BE2C (cell line): ENCODE results near the gene DLG2.

ENCODE experiments used
- DNase-seq: peaks from one replicate; pipeline ENCODE4 v3.0.0-alpha.2; 2020
- H3K27me3 ChIP-seq: fragments of 250-450 bp; sonication (Bioruptor Pico); 2 replicates; pipeline ENCODE4 v1.5.1; 2020; ENCODE audit warnings: mild to moderate bottlenecking
- H3K36me3 ChIP-seq: fragments of 250-450 bp; sonication (Bioruptor Pico); 2 replicates; pipeline ENCODE4 v1.5.1; 2020; ENCODE audit warnings: mild to moderate bottlenecking
- H3K4me1 ChIP-seq: fragments of 250-450 bp; sonication (Bioruptor Pico); 2 replicates; pipeline ENCODE4 v1.5.1; 2020
- H3K4me3 ChIP-seq: 2 replicates; pipeline ENCODE4 v1.5.1; 2011; ENCODE audit warnings: low read depth, low read length
- H3K9me3 ChIP-seq: fragments of 250-450 bp; sonication (Bioruptor Pico); 2 replicates; pipeline ENCODE4 v1.5.1; 2020
- CTCF ChIP-seq: IDR thresholded peaks from 2 replicates; pipeline ENCODE4 v1.5.1; 2012; ENCODE audit warnings: mild to moderate bottlenecking, low read depth, low read length

The DLG2 gene

GRCh38 chr11:84757711-84758110 lies 869.4 kb downstream of the DLG2 start:
- no peak for DNase-seq

GRCh38 chr11:84751371-84751770 lies 875.8 kb downstream of the DLG2 start:
- DNase-seq, result no peak
- no peak for TF ChIP-seq CTCF

More at GRCh38 chr11:84757711-84758110, 869.4 kb downstream of the DLG2 start:
- peaks cover 8% of the 10 kb centered on the region; the same call in 1 of the 2 replicates for H3K27me3 ChIP-seq
- no peaks in the 10 kb centered on the region for H3K4me1 ChIP-seq
- TF ChIP-seq CTCF, result no peak
- no peak overlapping the region for H3K4me3 ChIP-seq
- H3K36me3 ChIP-seq, result no peaks in the 10 kb centered on the region
- H3K9me3 ChIP-seq, result no peaks in the 10 kb centered on the region

GRCh38 chr11:84747871-84748270 lies 879.3 kb downstream of the DLG2 start:
- no peak overlapping the region for H3K4me3 ChIP-seq
- no peaks in the 10 kb centered on the region for H3K4me1 ChIP-seq
- H3K27me3 ChIP-seq, result peaks cover 9% of the 10 kb centered on the region; the same call in 1 of the 2 replicates
- no peaks in the 10 kb centered on the region for H3K36me3 ChIP-seq
- no peak for DNase-seq
- no peak for TF ChIP-seq CTCF
- no peaks in the 10 kb centered on the region for H3K9me3 ChIP-seq

More at GRCh38 chr11:84751371-84751770, 875.8 kb downstream of the DLG2 start:
- Histone ChIP-seq H3K4me1 (no peaks in the 10 kb centered on the region), H3K36me3 (no peaks in the 10 kb centered on the region), H3K9me3 (no peaks in the 10 kb centered on the region), H3K4me3 (no peak overlapping the region), H3K27me3 (peaks cover 9% of the 10 kb centered on the region; the same call in 1 of the 2 replicates)

GRCh38 chr11:84740050-84740449 lies 887.1 kb downstream of the DLG2 start:
- H3K9me3 ChIP-seq, result no peaks in the 10 kb centered on the region

GRCh38 chr11:84724256-84724655 lies 902.9 kb downstream of the DLG2 start:
- no peak for DNase-seq
- Histone ChIP-seq H3K4me1 (no peaks in the 10 kb centered on the region), H3K36me3 (no peaks in the 10 kb centered on the region)

More at GRCh38 chr11:84740050-84740449, 887.1 kb downstream of the DLG2 start:
- no peaks in the 10 kb centered on the region for H3K36me3 ChIP-seq
- DNase-seq, result no peak
- H3K4me3 ChIP-seq, result no peak overlapping the region
- TF ChIP-seq CTCF, result no peak
- 0 out of 2 replicates have a peak, but pooled peaks cover under 1% of the 10 kb centered on the region for H3K27me3 ChIP-seq
- H3K4me1 ChIP-seq, result no peaks in the 10 kb centered on the region

More at GRCh38 chr11:84724256-84724655, 902.9 kb downstream of the DLG2 start:
- Histone ChIP-seq H3K27me3 (peaks cover 26% of the 10 kb centered on the region), H3K9me3 (no peaks in the 10 kb centered on the region; the same call in 1 of the 2 replicates), H3K4me3 (no peak overlapping the region)
- no peak for TF ChIP-seq CTCF
